ENCODE data around the gene GPR153.

Gene GPR153

GRCh38 chr1:6269296-6269695 lies 8.4 kb upstream of the GPR153 start:
- no peak for DNase-seq (ENCODE audit: low read depth)

GRCh38 chr1:6268415-6268814 lies 7.5 kb upstream of the GPR153 start:
- no peak for DNase-seq (ENCODE audit: low read depth)

- no peak for DNase-seq (ENCODE audit: low read depth)
Measured at GRCh38 chr1:6267686-6268322, 6.9 kb upstream of the GPR153 start.

- DNase-seq (ENCODE audit: low read depth): no peak
Measured at GRCh38 chr1:6266641-6267040, 5.7 kb upstream of the GPR153 start.

GRCh38 chr1:6265151-6265550 lies 4.3 kb upstream of the GPR153 start:
- DNase-seq (ENCODE audit: low read depth): no peak

- DNase-seq (ENCODE audit: low read depth): no peak
Measured at GRCh38 chr1:6263716-6264115, 2.8 kb upstream of the GPR153 start.

- DNase-seq (ENCODE audit: low read depth): no peak
Measured at GRCh38 chr1:6262555-6263420, 1.9 kb upstream of the GPR153 start.

GRCh38 chr1:6261615-6261995 lies 707 bp upstream of the GPR153 start:
- DNase-seq (ENCODE audit: low read depth): no peak

GRCh38 chr1:6260433-6260934 lies 414 bp downstream of the GPR153 start:
- no peak for DNase-seq (ENCODE audit: low read depth)

- no peak for DNase-seq (ENCODE audit: low read depth)
Measured at GRCh38 chr1:6259491-6260362, 1.2 kb downstream of the GPR153 start.

GRCh38 chr1:6258675-6259074 lies 2.2 kb downstream of the GPR153 start:
- no peak for DNase-seq (ENCODE audit: low read depth)

GRCh38 chr1:6257541-6258069 lies 3.3 kb downstream of the GPR153 start:
- no peak for DNase-seq (ENCODE audit: low read depth)

GRCh38 chr1:6256645-6257044 lies 4.3 kb downstream of the GPR153 start:
- no peak for DNase-seq (ENCODE audit: low read depth)

- no peak for DNase-seq (ENCODE audit: low read depth)
Measured at GRCh38 chr1:6254691-6255090, 6.2 kb downstream of the GPR153 start.

- no peak for DNase-seq (ENCODE audit: low read depth)
Measured at GRCh38 chr1:6253380-6253779, 7.5 kb downstream of the GPR153 start.

GRCh38 chr1:6252374-6252710 lies 8.6 kb downstream of the GPR153 start:
- DNase-seq (ENCODE audit: low read depth): no peak

GRCh38 chr1:6251681-6252373 lies 9.1 kb downstream of the GPR153 start:
- DNase-seq (ENCODE audit: low read depth): no peak

GRCh38 chr1:6251233-6251632 lies 9.7 kb downstream of the GPR153 start:
- DNase-seq (ENCODE audit: low read depth): no peak

- no peak for DNase-seq (ENCODE audit: low read depth)
Measured at GRCh38 chr1:6249739-6250689, 10.9 kb downstream of the GPR153 start.

- DNase-seq (ENCODE audit: low read depth): no peak
Measured at GRCh38 chr1:6248932-6249738, 11.8 kb downstream of the GPR153 start.

All from GM04503 (cell line).